HG03520 (cell line): ENCODE data around the gene RLN2.
A peak's percentile ranks its signal among the peaks of the same experiment; 100 is the strongest.

Experiments
- ATAC-seq: cut with Tn5 transposase; IDR thresholded peaks from one replicate; pipeline ENCODE4 v1.9.1; 2021; ENCODE audit warnings: mild to moderate bottlenecking, moderate library complexity; ENCODE audit not compliant: unreplicated experiment

Gene RLN2

DNA sequence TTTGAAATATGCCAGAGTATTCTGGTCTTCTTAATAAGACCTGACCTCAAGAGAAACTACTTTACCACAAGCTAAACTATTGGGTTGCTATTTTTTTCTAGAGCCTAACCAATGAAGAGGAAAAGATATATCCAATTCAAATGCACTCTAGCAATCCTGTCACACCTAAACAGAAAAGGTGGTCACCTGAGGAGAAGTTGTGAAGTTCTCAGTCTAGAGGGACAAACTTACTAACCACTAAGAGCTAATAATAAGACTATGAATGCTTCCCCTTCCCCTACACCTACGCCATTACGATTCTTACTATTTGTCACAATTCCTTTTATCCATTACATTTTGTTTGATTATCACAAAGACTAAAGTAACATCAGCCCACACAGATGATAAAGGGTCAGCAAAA is 29.7 kb downstream of the RLN2 start:
- ATAC-seq: peak; percentile 46

DNA sequence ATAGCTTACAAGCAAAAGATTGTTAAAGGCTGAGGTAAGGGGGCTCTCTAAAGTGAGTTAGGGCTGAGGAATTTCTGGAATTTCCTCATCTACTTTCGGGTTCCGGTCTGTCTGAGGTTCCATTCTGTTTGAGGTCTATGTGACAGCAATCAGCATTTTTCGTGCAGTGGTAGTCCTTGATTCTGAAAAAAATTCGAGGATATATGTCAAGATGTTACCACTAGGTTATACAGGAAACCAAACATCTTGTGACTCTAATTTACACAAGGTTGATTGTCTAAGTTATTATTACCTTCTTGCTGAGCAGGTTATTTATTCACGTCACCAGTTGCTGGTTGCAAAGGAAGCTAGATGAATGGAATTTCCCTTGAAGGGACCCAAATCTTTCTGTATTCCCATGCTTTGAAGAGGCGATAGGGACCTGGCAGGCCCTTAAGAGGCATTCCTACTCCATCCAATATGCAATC is 35.2 kb downstream of the RLN2 start:
- no peak for ATAC-seq

DNA sequence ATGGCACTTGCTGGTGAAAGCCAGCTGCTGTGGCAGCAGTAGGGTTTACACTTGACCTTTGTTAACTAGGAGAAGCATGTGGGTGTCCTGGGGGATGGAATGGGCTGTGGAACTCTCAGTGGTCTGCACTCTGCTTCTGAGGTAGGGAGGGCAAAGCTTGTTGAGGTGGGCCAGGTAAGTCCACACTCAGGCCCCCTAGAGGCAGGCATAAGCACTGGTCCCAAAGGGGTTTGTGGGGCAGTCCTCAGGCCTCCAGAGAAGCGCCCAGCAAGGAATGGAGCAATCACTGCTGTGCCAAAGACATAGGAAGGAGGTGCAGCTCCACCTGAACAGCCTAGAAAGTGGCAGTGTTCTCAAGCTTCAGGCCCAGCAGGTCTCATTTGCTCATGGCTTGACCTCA is 38.6 kb downstream of the RLN2 start:
- ATAC-seq: no peak

DNA sequence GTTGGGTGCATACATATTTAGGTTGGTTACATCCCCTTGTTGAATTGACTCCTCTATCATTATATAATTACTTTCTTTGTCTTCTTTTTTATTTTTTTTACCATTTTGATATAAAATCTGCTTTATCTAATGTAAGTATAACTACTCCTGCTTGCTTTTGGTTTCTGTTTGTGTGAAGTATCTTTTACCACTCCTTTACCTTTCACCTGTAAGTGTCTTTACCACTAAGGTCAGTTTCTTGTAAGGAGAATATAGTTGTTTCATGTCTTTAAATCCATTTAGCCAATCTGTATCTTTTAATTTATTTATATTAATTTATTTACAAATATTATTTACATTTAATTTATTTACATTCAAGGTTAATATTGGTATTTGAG is 40.3 kb downstream of the RLN2 start:
- no peak for ATAC-seq

DNA sequence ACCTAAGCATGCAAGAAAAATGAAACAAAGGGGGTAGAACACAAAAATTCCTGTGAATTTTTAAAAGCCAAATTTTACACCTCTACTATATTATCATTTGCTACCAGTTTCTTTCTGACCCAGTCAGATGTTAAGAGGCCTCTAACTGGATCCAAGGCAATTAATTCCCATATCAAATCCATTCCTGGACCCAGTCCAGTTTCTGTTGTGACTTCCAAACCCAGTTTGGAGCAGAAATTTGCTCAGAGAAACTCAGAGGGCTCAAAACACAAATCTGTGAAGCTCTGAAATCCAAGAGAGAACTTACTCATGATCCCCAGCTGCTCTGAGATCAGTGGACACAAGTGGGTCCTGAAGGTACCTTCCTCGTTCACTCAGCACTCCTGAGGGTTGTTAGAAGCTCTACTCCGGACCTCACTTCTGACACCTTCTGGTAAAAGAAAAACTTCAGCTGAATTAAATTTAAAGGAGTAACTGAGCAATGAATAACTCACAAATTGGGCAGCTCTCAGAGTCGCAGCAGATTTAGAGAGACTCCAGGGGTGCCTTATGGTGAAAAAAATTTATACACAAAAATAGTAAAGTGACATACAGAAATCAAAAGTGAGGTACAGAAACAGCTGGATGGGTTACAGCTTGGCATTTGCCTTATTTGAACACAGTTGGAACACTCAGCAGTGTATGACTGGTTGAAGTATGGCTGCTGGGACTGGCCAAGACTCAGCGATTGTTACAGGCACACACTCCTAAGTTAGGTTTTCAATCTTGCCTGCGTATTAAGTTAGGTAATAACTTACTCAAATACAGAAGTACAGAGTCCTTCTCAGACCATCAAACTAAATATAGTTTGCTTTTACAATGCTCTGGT is 40.9 kb downstream of the RLN2 start:
- no peak for ATAC-seq
